GM23338 (cell line): ENCODE results near the gene PLCXD3. TPM values are rescaled to one million over a fixed set of nuclear protein-coding genes. Genes with fewer than 3 reads are reported as not detected.

Source experiments
- ATAC-seq: fragments of 200-7000 bp; cut with Tn5 transposase; 3 replicates; pipeline ENCODE4 v1.9.1; 2020
- DNase-seq: peaks from one replicate; pipeline ENCODE4 v3.0.0-alpha.2; 2015; ENCODE audit warnings: low spot score
- H2AFZ ChIP-seq: fragments of 200-600 bp; sonication (generic); 2 replicates; pipeline ENCODE4 v1.8.0; 2016; ENCODE audit warnings: antibody characterized with exemption, mild to moderate bottlenecking, moderate library complexity
- H3F3A ChIP-seq: fragments of 200-600 bp; sonication (generic); replicated peaks from 2 replicates; pipeline ENCODE4 v1.8.0; 2017; ENCODE audit warnings: antibody characterized with exemption, mixed run types, low read depth
- H3K27ac ChIP-seq: fragments of 200-600 bp; sonication (generic); 2 replicates; pipeline ENCODE4 v1.6.1; 2016; ENCODE audit warnings: low read depth
- H3K27me3 ChIP-seq: fragments of 200-600 bp; sonication (generic); 2 replicates; pipeline ENCODE4 v1.8.0; 2016; ENCODE audit warnings: mild to moderate bottlenecking, mixed run types, moderate library complexity; ENCODE audit not compliant: insufficient read depth
- H3K36me3 ChIP-seq: fragments of 200-600 bp; sonication (generic); 2 replicates; pipeline ENCODE4 v1.8.0; 2016; ENCODE audit warnings: mild to moderate bottlenecking; ENCODE audit not compliant: insufficient read depth
- H3K4me1 ChIP-seq: fragments of 200-600 bp; sonication (generic); 2 replicates; pipeline ENCODE4 v1.8.0; 2016; ENCODE audit warnings: mild to moderate bottlenecking, moderate library complexity; ENCODE audit not compliant: insufficient read depth
- H3K4me2 ChIP-seq: fragments of 200-600 bp; sonication (generic); 2 replicates; pipeline ENCODE4 v1.7.1; 2017; ENCODE audit warnings: mixed run types
- H3K4me3 ChIP-seq: fragments of 200-600 bp; sonication (generic); 2 replicates; pipeline ENCODE4 v1.6.1; 2016; ENCODE audit warnings: mixed run types
- H3K79me2 ChIP-seq: fragments of 200-600 bp; sonication (generic); replicated peaks from 2 replicates; pipeline ENCODE4 v1.8.0; 2017; ENCODE audit warnings: mild to moderate bottlenecking; ENCODE audit not compliant: insufficient read depth
- H3K9me2 ChIP-seq: fragments of 200-600 bp; sonication (generic); 2 replicates; pipeline ENCODE4 v1.8.0; 2017; ENCODE audit not compliant: insufficient read depth
- H4K20me1 ChIP-seq: fragments of 200-600 bp; sonication (generic); replicated peaks from 2 replicates; pipeline ENCODE4 v1.8.0; 2017; ENCODE audit warnings: mild to moderate bottlenecking; ENCODE audit not compliant: insufficient read depth
- H3K27ac Mint-ChIP-seq: 2 replicates; pipeline ENCODE4 v1.8.0; 2020; ENCODE audit warnings: inconsistent platforms, mild to moderate bottlenecking, moderate library complexity, mixed read lengths
- H3K27me3 Mint-ChIP-seq: 3 replicates; pipeline ENCODE4 v1.8.0; 2022; ENCODE audit warnings: low read depth, mild to moderate bottlenecking, moderate library complexity, mixed read lengths, inconsistent platforms; ENCODE audit not compliant: insufficient read depth, poor library complexity
- H3K36me3 Mint-ChIP-seq: 3 replicates; pipeline ENCODE4 v1.8.0; 2021; ENCODE audit warnings: low read depth, mild to moderate bottlenecking, inconsistent platforms, moderate library complexity, mixed read lengths
- H3K4me1 Mint-ChIP-seq: 3 replicates; pipeline ENCODE4 v1.8.0; 2020; ENCODE audit warnings: mild to moderate bottlenecking, inconsistent platforms, mixed read lengths
- H3K4me3 Mint-ChIP-seq: 3 replicates; pipeline ENCODE4 v1.8.0; 2021; ENCODE audit warnings: moderate library complexity, mild to moderate bottlenecking, inconsistent platforms, mixed read lengths
- H3K9me3 Mint-ChIP-seq: 3 replicates; pipeline ENCODE4 v1.8.0; 2020; ENCODE audit warnings: moderate library complexity, mild to moderate bottlenecking, inconsistent platforms, mixed read lengths
- CREB1 ChIP-seq: fragments of 250-450 bp; sonication (Bioruptor Pico); IDR thresholded peaks from 2 replicates; pipeline ENCODE4 v1.5.0; 2020; ENCODE audit warnings: low read depth, mild to moderate bottlenecking, moderate library complexity
- CTCF ChIP-seq, 2 experiments: fragments of 200-600 bp in 1 of 2; sonication (generic) in 1 of 2; conservative IDR thresholded peaks; 2 replicates each; pipeline versions ENCODE4 v1.5.1 to v1.6.1; 2016 to 2017; ENCODE audit warnings: antibody characterized with exemption in 2 of 2, low read depth in 2 of 2, mild to moderate bottlenecking in 2 of 2, moderate library complexity in 1 of 2
- ETS1 ChIP-seq: IDR thresholded peaks from 2 replicates; pipeline ENCODE4 v1.6.1; 2016; ENCODE audit warnings: antibody characterized with exemption
- EZH2 ChIP-seq: fragments of 200-600 bp; sonication (generic); IDR thresholded peaks from one replicate; pipeline ENCODE4 v1.8.0; 2017; ENCODE audit warnings: antibody characterized with exemption, mild to moderate bottlenecking, low read depth; ENCODE audit not compliant: unreplicated experiment
- EZH2phosphoT487 ChIP-seq: fragments of 200-600 bp; sonication (generic); IDR thresholded peaks from one replicate; pipeline ENCODE4 v1.8.1; 2018; ENCODE audit warnings: antibody characterized with exemption; ENCODE audit not compliant: unreplicated experiment
- JUNB ChIP-seq: IDR thresholded peaks from one replicate; pipeline ENCODE4 v1.6.1; 2016; ENCODE audit warnings: antibody characterized with exemption; ENCODE audit not compliant: unreplicated experiment
- NANOG ChIP-seq: IDR thresholded peaks from 2 replicates; pipeline ENCODE4 v1.6.1; 2016; ENCODE audit warnings: antibody characterized with exemption, borderline replicate concordance
- POLR2AphosphoS5 ChIP-seq: IDR thresholded peaks from 2 replicates; pipeline ENCODE4 v1.6.1; 2016; ENCODE audit warnings: antibody characterized with exemption, low read depth
- REST ChIP-seq: IDR thresholded peaks from one replicate; pipeline ENCODE4 v1.6.1; 2018; ENCODE audit warnings: antibody characterized with exemption; ENCODE audit not compliant: unreplicated experiment
- ZNF114 ChIP-seq: fragments of 250-450 bp; sonication (Bioruptor Pico); IDR thresholded peaks from 2 replicates; pipeline ENCODE4 v1.5.0; 2020; ENCODE audit warnings: mild to moderate bottlenecking, moderate library complexity
- ZNF331 ChIP-seq: fragments of 250-450 bp; sonication (Bioruptor Pico); IDR thresholded peaks from 2 replicates; pipeline ENCODE4 v1.5.0; 2020; ENCODE audit warnings: low read depth, mild to moderate bottlenecking, moderate library complexity
- ZNF462 ChIP-seq: fragments of 250-450 bp; sonication (Bioruptor Pico); IDR thresholded peaks from 2 replicates; pipeline ENCODE4 v1.5.0; 2020; ENCODE audit warnings: mild to moderate bottlenecking, moderate library complexity
- polyA plus RNA-seq: library from polyadenylated mRNA; unstranded; fragments of >200 nt; fragmentation: Nextera tagmentation; extraction: Ambion mirVana; gene quantifications from 2 replicates; pipeline ENCODE4 v1.2.1, GENCODE V29; 2016
- total RNA-seq: library from RNA; depleted of rRNA; stranded (reverse); fragments of >200 nt; shearing (Covaris generic); gene quantifications from 2 replicates; pipeline ENCODE4 v1.2.3, GENCODE V29; 2014

Gene PLCXD3
- total and polyA plus RNA-seq, 2 experiments from 2014 or later: 0.03 TPM

- TF ChIP-seq EZH2phosphoT487 (no peak), ETS1 (no peak), EZH2 (no peak), ZNF331 (CRISPR knock-in tag) (no peak), JUNB (no peak), CTCF (conservative IDR thresholded peaks at IDR 0.05; ENCODE audit: low read depth in 2 of 2) (no peak), POLR2AphosphoS5 (no peak), ZNF114 (no peak)
These were observed 146.1 kb downstream of the PLCXD3 start (continued) for GRCh38 chr5:41364346-41364745.

GRCh38 chr5:41363343-41363986 is 146.9 kb downstream of the PLCXD3 start:
- Histone ChIP-seq H3K36me3 (no peaks in the 10 kb centered on the region), H3K27ac (no peak overlapping the region), H3K4me3 (no peak overlapping the region), H2AFZ (no peak overlapping the region), H3F3A (no peaks in the 10 kb centered on the region), H3K79me2 (no peaks in the 10 kb centered on the region), H4K20me1 (no peaks in the 10 kb centered on the region), H3K4me1 (no peaks in the 10 kb centered on the region), H3K9me2 (peaks cover 10% of the 10 kb centered on the region; the same call in 1 of the 2 replicates), H3K4me2 (no peak overlapping the region), H3K27me3 (no peaks in the 10 kb centered on the region)
- peaks cover 1% of the 10 kb centered on the region for H3K27me3 Mint-ChIP-seq
- no peak overlapping the region for H3K27ac Mint-ChIP-seq
- H3K36me3 Mint-ChIP-seq: no peaks in the 10 kb centered on the region
- no peak overlapping the region for H3K4me3 Mint-ChIP-seq
- ATAC-seq (no peak), DNase-seq (no peak)
- H3K4me1 Mint-ChIP-seq: peaks cover 6% of the 10 kb centered on the region; the same call in 2 of the 3 replicates
- peaks cover 2% of the 10 kb centered on the region; the same call in 1 of the 3 replicates for H3K9me3 Mint-ChIP-seq
- TF ChIP-seq CREB1 (CRISPR knock-in tag) (no peak), ZNF462 (CRISPR knock-in tag) (no peak), NANOG (no peak), ZNF114 (no peak), REST (no peak), ZNF331 (CRISPR knock-in tag) (no peak), POLR2AphosphoS5 (no peak), EZH2 (no peak), JUNB (no peak)
